Neural progenitor cell (in vitro differentiated cells): Measurements from ENCODE around the gene SLC9B1. TPM values are rescaled to one million over a fixed set of nuclear protein-coding genes. Genes with fewer than 3 reads are reported as not detected.
"Not testable (repeated sequence)": the region's sequence is repeated elsewhere in the genome, so short reads cannot be mapped to it uniquely, and the experiment has no call there.

Source experiments
- DNase-seq: peaks from one replicate; pipeline ENCODE4 v3.0.0-alpha.2; 2016; ENCODE audit warnings: low spot score
- H2AFZ ChIP-seq: fragments of 200-600 bp; sonication (generic); replicated peaks from 2 replicates; pipeline ENCODE4 v1.6.1; 2016; ENCODE audit warnings: antibody characterized with exemption
- H3F3A ChIP-seq: fragments of 200-600 bp; sonication (generic); 2 replicates; pipeline ENCODE4 v1.6.1; 2016; ENCODE audit warnings: antibody characterized with exemption, low read depth
- H3K27ac ChIP-seq: fragments of 200-600 bp; sonication (generic); 2 replicates; pipeline ENCODE4 v1.5.1; 2016; ENCODE audit warnings: mild to moderate bottlenecking
- H3K27me3 ChIP-seq: fragments of 200-600 bp; sonication (generic); 2 replicates; pipeline ENCODE4 v1.6.1; 2016; ENCODE audit warnings: mild to moderate bottlenecking, moderate library complexity
- H3K36me3 ChIP-seq: fragments of 200-600 bp; sonication (generic); 2 replicates; pipeline ENCODE4 v1.5.1; 2016
- H3K4me1 ChIP-seq: fragments of 200-600 bp; sonication (generic); 2 replicates; pipeline ENCODE4 v1.6.1; 2016; ENCODE audit warnings: mixed run types
- H3K4me2 ChIP-seq: fragments of 200-600 bp; sonication (generic); 2 replicates; pipeline ENCODE4 v1.6.1; 2016
- H3K4me3 ChIP-seq: fragments of 200-600 bp; sonication (generic); 2 replicates; pipeline ENCODE4 v1.5.1; 2016
- H3K79me2 ChIP-seq: fragments of 200-600 bp; sonication (generic); 2 replicates; pipeline ENCODE4 v1.6.1; 2016; ENCODE audit warnings: low read depth
- H3K9ac ChIP-seq: fragments of 200-600 bp; sonication (generic); 2 replicates; pipeline ENCODE4 v1.6.1; 2016
- H3K9me3 ChIP-seq: fragments of 200-600 bp; sonication (generic); 2 replicates; pipeline ENCODE4 v1.5.1; 2016; ENCODE audit warnings: low read depth
- H4K20me1 ChIP-seq: fragments of 200-600 bp; sonication (generic); 2 replicates; pipeline ENCODE4 v1.6.1; 2016; ENCODE audit warnings: low read depth
- H3K27ac Mint-ChIP-seq: 3 replicates; pipeline ENCODE4 v1.8.0; 2021; ENCODE audit warnings: mixed read lengths
- H3K27me3 Mint-ChIP-seq: 2 replicates; pipeline ENCODE4 v1.8.0; 2022; ENCODE audit warnings: low read depth, mild to moderate bottlenecking, inconsistent platforms, moderate library complexity, mixed read lengths; ENCODE audit not compliant: insufficient read depth
- H3K36me3 Mint-ChIP-seq: 3 replicates; pipeline ENCODE4 v1.8.0; 2021; ENCODE audit warnings: mixed read lengths
- H3K4me1 Mint-ChIP-seq: 3 replicates; pipeline ENCODE4 v1.8.0; 2021; ENCODE audit warnings: mixed read lengths
- H3K4me3 Mint-ChIP-seq: 3 replicates; pipeline ENCODE4 v1.8.0; 2021; ENCODE audit warnings: mild to moderate bottlenecking, moderate library complexity, mixed read lengths
- H3K9me3 Mint-ChIP-seq: 3 replicates; pipeline ENCODE4 v1.8.0; 2020; ENCODE audit warnings: mixed read lengths
- EZH2 ChIP-seq: fragments of 200-600 bp; sonication (generic); IDR thresholded peaks from 2 replicates; pipeline ENCODE4 v1.6.1; 2017; ENCODE audit warnings: antibody characterized with exemption, mild to moderate bottlenecking, moderate library complexity
- EZH2phosphoT487 ChIP-seq: fragments of 200-600 bp; sonication (generic); IDR thresholded peaks from 2 replicates; pipeline ENCODE4 v1.6.1; 2017; ENCODE audit warnings: antibody characterized with exemption
- total RNA-seq: library from RNA; depleted of rRNA; stranded (reverse); fragments of >200 nt; gene quantifications from 2 replicates; pipeline ENCODE4 v1.2.3, GENCODE V29; 2015; ENCODE audit warnings: low replicate concordance
- TF ChIP-seq, protein P1 (sequence below): fragments of 200-600 bp; sonication (generic); IDR thresholded peaks from 2 replicates; pipeline ENCODE4 v1.5.1; 2017; ENCODE audit warnings: antibody characterized with exemption, mild to moderate bottlenecking

SLC9B1 gene
- total RNA-seq, 1 donor from 2014 or later, result not detected

DNA sequence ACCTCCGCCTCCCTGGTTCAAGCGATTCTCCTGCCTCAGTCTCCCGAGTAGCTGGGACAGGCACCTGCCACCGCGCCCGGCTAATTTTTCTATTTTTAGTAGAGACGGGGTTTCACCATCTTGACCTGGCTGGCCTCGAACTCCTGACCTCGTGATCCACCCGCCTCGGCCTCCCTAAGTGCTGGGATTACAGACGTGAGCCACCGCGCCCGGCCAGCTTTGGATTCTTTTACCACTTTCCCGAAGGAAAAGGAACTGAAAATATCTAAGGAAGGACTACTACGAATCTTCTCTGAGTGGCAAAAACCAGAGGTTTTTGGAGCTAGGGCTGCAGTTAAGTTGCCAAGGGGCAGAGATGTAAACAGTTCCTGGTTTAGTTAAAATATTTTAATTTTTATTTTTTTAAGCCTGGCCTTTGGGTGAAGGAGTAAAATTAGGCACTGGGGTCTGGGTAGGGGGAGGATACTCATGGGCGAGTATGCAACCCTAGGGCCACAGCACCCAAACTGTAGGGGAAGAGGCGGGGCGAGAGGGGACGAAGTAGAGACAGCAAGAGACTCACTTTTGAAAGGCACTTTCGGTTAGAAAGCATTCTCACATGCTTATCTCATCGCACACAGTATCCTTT, 151.2 kb downstream of the SLC9B1 start:
- peaks cover 28% of the 10 kb centered on the region for H3K4me1 ChIP-seq
- H3K27me3 ChIP-seq, result no peaks in the 10 kb centered on the region
- peak overlapping the region; percentile 85 for H2AFZ ChIP-seq
- no peaks in the 10 kb centered on the region for H3K9me3 ChIP-seq
- DNase-seq, result no peak
- Mint-ChIP-seq H3K4me1 (peaks cover 33% of the 10 kb centered on the region), H3K36me3 (peaks cover 32% of the 10 kb centered on the region), H3K9me3 (peaks cover 12% of the 10 kb centered on the region), H3K4me3 (peak overlapping the region; percentile 83), H3K27ac (peak overlapping the region; percentile 92), H3K27me3 (peaks cover 7% of the 10 kb centered on the region)
- peak overlapping the region; percentile 53 for H3K4me3 ChIP-seq
- peak overlapping the region; percentile 76 for H3K4me2 ChIP-seq
- H3K27ac ChIP-seq, result peak overlapping the region; percentile 98
- H3K36me3 ChIP-seq, result no peaks in the 10 kb centered on the region
- peaks cover 89% of the 10 kb centered on the region for H3K79me2 ChIP-seq
- no peak overlapping the region for H3K9ac ChIP-seq
- peaks cover 15% of the 10 kb centered on the region for H3F3A ChIP-seq
- H4K20me1 ChIP-seq, result no peaks in the 10 kb centered on the region
- no peak for TF ChIP-seq EZH2
- TF ChIP-seq, protein P1, sequence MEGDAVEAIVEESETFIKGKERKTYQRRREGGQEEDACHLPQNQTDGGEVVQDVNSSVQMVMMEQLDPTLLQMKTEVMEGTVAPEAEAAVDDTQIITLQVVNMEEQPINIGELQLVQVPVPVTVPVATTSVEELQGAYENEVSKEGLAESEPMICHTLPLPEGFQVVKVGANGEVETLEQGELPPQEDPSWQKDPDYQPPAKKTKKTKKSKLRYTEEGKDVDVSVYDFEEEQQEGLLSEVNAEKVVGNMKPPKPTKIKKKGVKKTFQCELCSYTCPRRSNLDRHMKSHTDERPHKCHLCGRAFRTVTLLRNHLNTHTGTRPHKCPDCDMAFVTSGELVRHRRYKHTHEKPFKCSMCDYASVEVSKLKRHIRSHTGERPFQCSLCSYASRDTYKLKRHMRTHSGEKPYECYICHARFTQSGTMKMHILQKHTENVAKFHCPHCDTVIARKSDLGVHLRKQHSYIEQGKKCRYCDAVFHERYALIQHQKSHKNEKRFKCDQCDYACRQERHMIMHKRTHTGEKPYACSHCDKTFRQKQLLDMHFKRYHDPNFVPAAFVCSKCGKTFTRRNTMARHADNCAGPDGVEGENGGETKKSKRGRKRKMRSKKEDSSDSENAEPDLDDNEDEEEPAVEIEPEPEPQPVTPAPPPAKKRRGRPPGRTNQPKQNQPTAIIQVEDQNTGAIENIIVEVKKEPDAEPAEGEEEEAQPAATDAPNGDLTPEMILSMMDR, result no peak
- TF ChIP-seq EZH2phosphoT487, result no peak

DNA sequence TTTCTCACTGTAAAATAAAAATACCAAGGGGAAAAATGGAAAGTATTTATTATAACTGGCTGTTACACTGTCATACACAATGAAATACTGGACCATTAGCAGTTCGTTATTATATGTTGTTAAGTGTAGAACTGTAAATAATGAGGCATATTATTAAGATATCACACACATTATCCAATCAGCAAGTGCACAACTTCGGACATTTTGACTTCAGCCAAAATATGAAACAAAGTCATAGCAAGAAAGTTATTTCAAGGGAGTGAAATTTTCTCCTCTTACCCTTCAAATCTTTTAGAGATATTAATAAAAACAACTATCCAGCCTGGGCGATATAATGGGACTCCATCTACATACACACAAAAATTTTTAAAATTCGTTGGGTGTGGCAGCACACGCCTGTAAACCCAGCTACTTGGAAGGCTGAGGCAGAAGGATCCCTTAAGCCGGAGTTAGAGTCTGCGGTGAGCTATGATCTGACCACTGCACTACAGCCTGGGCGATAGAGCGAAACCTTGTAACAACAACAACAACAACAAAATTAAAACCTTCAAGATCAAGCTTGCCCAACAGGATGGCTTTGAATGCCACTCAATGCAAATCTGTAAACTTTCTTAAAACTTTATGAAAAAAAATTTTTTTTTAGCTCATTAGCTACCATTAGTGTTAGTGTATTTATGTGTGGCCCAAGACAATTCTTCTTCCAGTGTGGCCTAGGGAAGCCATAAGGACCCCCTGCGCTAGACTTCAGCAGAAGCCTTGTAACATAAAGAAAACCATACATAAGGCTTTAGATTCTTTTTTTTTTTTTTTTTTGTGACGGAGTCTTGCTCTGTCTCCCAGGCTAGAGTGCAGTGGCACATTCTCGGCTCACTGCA, 152.0 kb downstream of the SLC9B1 start:
- Mint-ChIP-seq H3K9me3 (peaks cover 9% of the 10 kb centered on the region), H3K4me3 (peak overlapping the region; percentile 83), H3K4me1 (peaks cover 33% of the 10 kb centered on the region), H3K36me3 (peaks cover 27% of the 10 kb centered on the region), H3K27ac (no peak overlapping the region), H3K27me3 (peaks cover 7% of the 10 kb centered on the region)
- DNase-seq, result no peak
- H3K9me3 ChIP-seq, result no peaks in the 10 kb centered on the region
- peaks cover 28% of the 10 kb centered on the region for H3K4me1 ChIP-seq
- H3K27ac ChIP-seq, result peak overlapping the region; percentile 98
- H3K4me3 ChIP-seq, result peak overlapping the region; percentile 53
- no peaks in the 10 kb centered on the region for H3K36me3 ChIP-seq
- H3K4me2 ChIP-seq, result peak overlapping the region; percentile 76
- H3K27me3 ChIP-seq, result no peaks in the 10 kb centered on the region
- H3K9ac ChIP-seq, result no peak overlapping the region
- H3F3A ChIP-seq, result peaks cover 15% of the 10 kb centered on the region
- no peaks in the 10 kb centered on the region for H4K20me1 ChIP-seq
- H2AFZ ChIP-seq, result no peak overlapping the region
- H3K79me2 ChIP-seq, result peaks cover 89% of the 10 kb centered on the region
- TF ChIP-seq, protein P1, result no peak
- TF ChIP-seq EZH2 (no peak), EZH2phosphoT487 (no peak)

DNA sequence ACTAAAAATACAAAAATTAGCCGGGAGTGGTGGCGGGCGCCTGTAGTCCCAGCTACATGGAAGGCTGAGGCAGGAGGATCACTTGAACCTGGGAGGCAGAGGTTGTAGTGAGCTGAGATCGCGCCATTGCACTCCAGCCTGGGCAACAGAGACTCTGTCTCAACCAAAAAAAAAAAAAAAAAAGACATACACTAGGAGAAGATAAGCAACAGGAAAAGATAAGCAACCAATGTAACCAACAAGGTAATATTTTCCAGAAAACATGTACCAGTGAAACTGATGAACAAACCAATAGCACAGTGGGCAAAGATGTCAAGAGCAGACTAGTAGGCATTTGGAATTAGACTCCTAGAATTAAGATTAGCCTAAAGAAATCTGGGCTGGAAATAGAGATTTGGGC, 154.2 kb downstream of the SLC9B1 start:
- Mint-ChIP-seq H3K36me3 (peaks cover 30% of the 10 kb centered on the region), H3K4me1 (peaks cover 29% of the 10 kb centered on the region), H3K9me3 (peaks cover 22% of the 10 kb centered on the region)
- not testable (repeated sequence) for H3K36me3 ChIP-seq, H3K27ac ChIP-seq, H4K20me1 ChIP-seq, DNase-seq, H3K4me3 ChIP-seq, H3K27me3 ChIP-seq, H3K9me3 ChIP-seq, H3K4me2 ChIP-seq, H3K27ac Mint-ChIP-seq, H3K4me3 Mint-ChIP-seq, H2AFZ ChIP-seq, H3K27me3 Mint-ChIP-seq, H3K9ac ChIP-seq
- peaks cover 70% of the 10 kb centered on the region for H3K79me2 ChIP-seq
- H3K4me1 ChIP-seq, result peaks cover 16% of the 10 kb centered on the region
- peaks cover 15% of the 10 kb centered on the region for H3F3A ChIP-seq
